ENCODE results near the gene CD38.

- TF ChIP-seq CTCF (tag by site-specific recombination; IDR thresholded peaks at IDR 0.05) (no peak), INSM2 (tag by site-specific recombination; IDR thresholded peaks at IDR 0.05) (no peak), ZBTB7A (tag by site-specific recombination; IDR thresholded peaks at IDR 0.05; ENCODE audit: low read depth) (no peak), ATF2 (tag by site-specific recombination; IDR thresholded peaks at IDR 0.05; ENCODE audit: low read depth) (no peak), SP7 (tag by site-specific recombination; IDR thresholded peaks at IDR 0.05) (no peak), ZNF785 (tag by site-specific recombination; IDR thresholded peaks at IDR 0.05) (no peak), ZBTB17 (tag by site-specific recombination; IDR thresholded peaks at IDR 0.05) (no peak), ZBTB8A (tag by site-specific recombination; IDR thresholded peaks at IDR 0.05) (no peak), ZBTB21 (tag by site-specific recombination; IDR thresholded peaks at IDR 0.05) (no peak), ZNF274 (IDR thresholded peaks at IDR 0.05; ENCODE audit: low read length) (no peak), ZNF274 (tag by site-specific recombination; IDR thresholded peaks at IDR 0.05; ENCODE audit: borderline replicate concordance) (no peak), GLI2 (tag by site-specific recombination; IDR thresholded peaks at IDR 0.05; ENCODE audit: borderline replicate concordance, low read depth) (no peak)
- TF ChIP-seq, protein P1, sequence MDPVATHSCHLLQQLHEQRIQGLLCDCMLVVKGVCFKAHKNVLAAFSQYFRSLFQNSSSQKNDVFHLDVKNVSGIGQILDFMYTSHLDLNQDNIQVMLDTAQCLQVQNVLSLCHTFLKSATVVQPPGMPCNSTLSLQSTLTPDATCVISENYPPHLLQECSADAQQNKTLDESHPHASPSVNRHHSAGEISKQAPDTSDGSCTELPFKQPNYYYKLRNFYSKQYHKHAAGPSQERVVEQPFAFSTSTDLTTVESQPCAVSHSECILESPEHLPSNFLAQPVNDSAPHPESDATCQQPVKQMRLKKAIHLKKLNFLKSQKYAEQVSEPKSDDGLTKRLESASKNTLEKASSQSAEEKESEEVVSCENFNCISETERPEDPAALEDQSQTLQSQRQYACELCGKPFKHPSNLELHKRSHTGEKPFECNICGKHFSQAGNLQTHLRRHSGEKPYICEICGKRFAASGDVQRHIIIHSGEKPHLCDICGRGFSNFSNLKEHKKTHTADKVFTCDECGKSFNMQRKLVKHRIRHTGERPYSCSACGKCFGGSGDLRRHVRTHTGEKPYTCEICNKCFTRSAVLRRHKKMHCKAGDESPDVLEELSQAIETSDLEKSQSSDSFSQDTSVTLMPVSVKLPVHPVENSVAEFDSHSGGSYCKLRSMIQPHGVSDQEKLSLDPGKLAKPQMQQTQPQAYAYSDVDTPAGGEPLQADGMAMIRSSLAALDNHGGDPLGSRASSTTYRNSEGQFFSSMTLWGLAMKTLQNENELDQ (tag by site-specific recombination; IDR thresholded peaks at IDR 0.05; ENCODE audit: low read depth) = no peak
- TF ChIP-seq, protein P2, sequence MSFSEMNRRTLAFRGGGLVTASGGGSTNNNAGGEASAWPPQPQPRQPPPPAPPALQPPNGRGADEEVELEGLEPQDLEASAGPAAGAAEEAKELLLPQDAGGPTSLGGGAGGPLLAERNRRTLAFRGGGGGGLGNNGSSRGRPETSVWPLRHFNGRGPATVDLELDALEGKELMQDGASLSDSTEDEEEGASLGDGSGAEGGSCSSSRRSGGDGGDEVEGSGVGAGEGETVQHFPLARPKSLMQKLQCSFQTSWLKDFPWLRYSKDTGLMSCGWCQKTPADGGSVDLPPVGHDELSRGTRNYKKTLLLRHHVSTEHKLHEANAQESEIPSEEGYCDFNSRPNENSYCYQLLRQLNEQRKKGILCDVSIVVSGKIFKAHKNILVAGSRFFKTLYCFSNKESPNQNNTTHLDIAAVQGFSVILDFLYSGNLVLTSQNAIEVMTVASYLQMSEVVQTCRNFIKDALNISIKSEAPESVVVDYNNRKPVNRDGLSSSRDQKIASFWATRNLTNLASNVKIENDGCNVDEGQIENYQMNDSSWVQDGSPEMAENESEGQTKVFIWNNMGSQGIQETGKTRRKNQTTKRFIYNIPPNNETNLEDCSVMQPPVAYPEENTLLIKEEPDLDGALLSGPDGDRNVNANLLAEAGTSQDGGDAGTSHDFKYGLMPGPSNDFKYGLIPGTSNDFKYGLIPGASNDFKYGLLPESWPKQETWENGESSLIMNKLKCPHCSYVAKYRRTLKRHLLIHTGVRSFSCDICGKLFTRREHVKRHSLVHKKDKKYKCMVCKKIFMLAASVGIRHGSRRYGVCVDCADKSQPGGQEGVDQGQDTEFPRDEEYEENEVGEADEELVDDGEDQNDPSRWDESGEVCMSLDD (tag by site-specific recombination; IDR thresholded peaks at IDR 0.05) = no peak
- TF ChIP-seq, protein P3, sequence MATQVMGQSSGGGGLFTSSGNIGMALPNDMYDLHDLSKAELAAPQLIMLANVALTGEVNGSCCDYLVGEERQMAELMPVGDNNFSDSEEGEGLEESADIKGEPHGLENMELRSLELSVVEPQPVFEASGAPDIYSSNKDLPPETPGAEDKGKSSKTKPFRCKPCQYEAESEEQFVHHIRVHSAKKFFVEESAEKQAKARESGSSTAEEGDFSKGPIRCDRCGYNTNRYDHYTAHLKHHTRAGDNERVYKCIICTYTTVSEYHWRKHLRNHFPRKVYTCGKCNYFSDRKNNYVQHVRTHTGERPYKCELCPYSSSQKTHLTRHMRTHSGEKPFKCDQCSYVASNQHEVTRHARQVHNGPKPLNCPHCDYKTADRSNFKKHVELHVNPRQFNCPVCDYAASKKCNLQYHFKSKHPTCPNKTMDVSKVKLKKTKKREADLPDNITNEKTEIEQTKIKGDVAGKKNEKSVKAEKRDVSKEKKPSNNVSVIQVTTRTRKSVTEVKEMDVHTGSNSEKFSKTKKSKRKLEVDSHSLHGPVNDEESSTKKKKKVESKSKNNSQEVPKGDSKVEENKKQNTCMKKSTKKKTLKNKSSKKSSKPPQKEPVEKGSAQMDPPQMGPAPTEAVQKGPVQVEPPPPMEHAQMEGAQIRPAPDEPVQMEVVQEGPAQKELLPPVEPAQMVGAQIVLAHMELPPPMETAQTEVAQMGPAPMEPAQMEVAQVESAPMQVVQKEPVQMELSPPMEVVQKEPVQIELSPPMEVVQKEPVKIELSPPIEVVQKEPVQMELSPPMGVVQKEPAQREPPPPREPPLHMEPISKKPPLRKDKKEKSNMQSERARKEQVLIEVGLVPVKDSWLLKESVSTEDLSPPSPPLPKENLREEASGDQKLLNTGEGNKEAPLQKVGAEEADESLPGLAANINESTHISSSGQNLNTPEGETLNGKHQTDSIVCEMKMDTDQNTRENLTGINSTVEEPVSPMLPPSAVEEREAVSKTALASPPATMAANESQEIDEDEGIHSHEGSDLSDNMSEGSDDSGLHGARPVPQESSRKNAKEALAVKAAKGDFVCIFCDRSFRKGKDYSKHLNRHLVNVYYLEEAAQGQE (tag by site-specific recombination; IDR thresholded peaks at IDR 0.05) = no peak
These were observed 32.0 kb upstream of the CD38 start for GRCh38 chr4:15746110-15746509.

Data from HEK293 (cell line).